Stimulated activated CD8-positive, alpha-beta memory T cell treated with anti-CD3 and anti-CD28 coated beads, Interleukin-4, amount 100 ng/mL, for 24 hours (primary cell): Measurements from ENCODE around the gene GGNBP2.
A peak's percentile ranks its signal among the peaks of the same experiment; 100 is the strongest.
"Not testable (repeated sequence)": the region's sequence is repeated elsewhere in the genome, so short reads cannot be mapped to it uniquely, and the experiment has no call there.

Source experiments
- DNase-seq: peaks from one replicate; pipeline ENCODE4 v3.0.0-alpha.2; 2020; ENCODE audit warnings: low read depth

The GGNBP2 gene

GRCh38 chr17:36544307-36545076, at the start of gene GGNBP2:
Gene GGNBP2, plus strand, starts transcription at chr17:36544919. Its CDS starts 806 bp downstream, at chr17:36545725.
- DNase-seq = peak; percentile 83

GRCh38 chr17:36495076-36495578, 49.6 kb upstream of the GGNBP2 start:
- DNase-seq = no peak

GRCh38 chr17:36496018-36496789, 48.5 kb upstream of the GGNBP2 start:
- no peak for DNase-seq

- no peak for DNase-seq
Measured at GRCh38 chr17:36498155-36498554, 46.6 kb upstream of the GGNBP2 start.

GRCh38 chr17:36498560-36499300, 46.0 kb upstream of the GGNBP2 start:
- DNase-seq = no peak

- DNase-seq = no peak
Measured at GRCh38 chr17:36500745-36501225, 43.9 kb upstream of the GGNBP2 start.

GRCh38 chr17:36501351-36501750, 43.4 kb upstream of the GGNBP2 start:
- DNase-seq = no peak

GRCh38 chr17:36501963-36502362, 42.8 kb upstream of the GGNBP2 start:
- DNase-seq = no peak

- no peak for DNase-seq
Measured at GRCh38 chr17:36503456-36504155, 41.1 kb upstream of the GGNBP2 start.

GRCh38 chr17:36504156-36504545, 40.6 kb upstream of the GGNBP2 start:
- DNase-seq = no peak

- no peak for DNase-seq
Measured at GRCh38 chr17:36505171-36505570, 39.5 kb upstream of the GGNBP2 start.

- no peak for DNase-seq
Measured at GRCh38 chr17:36506249-36506826, 38.4 kb upstream of the GGNBP2 start.

- DNase-seq = no peak
Measured at GRCh38 chr17:36506831-36507230, 37.9 kb upstream of the GGNBP2 start.

GRCh38 chr17:36507266-36507665, 37.5 kb upstream of the GGNBP2 start:
- DNase-seq = no peak

GRCh38 chr17:36508439-36508838, 36.3 kb upstream of the GGNBP2 start:
- not testable (repeated sequence) for DNase-seq

GRCh38 chr17:36509272-36509985, 35.3 kb upstream of the GGNBP2 start:
- no peak for DNase-seq

- no peak for DNase-seq
Measured at GRCh38 chr17:36510636-36511035, 34.1 kb upstream of the GGNBP2 start.

GRCh38 chr17:36511216-36511615, 33.5 kb upstream of the GGNBP2 start:
- DNase-seq = no peak

GRCh38 chr17:36512641-36513040, 32.1 kb upstream of the GGNBP2 start:
- no peak for DNase-seq

- DNase-seq = no peak
Measured at GRCh38 chr17:36514856-36515255, 29.9 kb upstream of the GGNBP2 start.

GRCh38 chr17:36515837-36516236, 28.9 kb upstream of the GGNBP2 start:
- no peak for DNase-seq
